Mammary epithelial cell (primary cell): ENCODE results near the gene RSAD2.

Experiments
- CTCF ChIP-seq, 2 donors: IDR thresholded peaks in 1 of 2; conservative IDR thresholded peaks in 1 of 2; 2 replicates each; pipeline ENCODE4 v1.5.1; 2011 to 2012; ENCODE audit warnings: inconsistent platforms in 2 of 2, low read length in 2 of 2, mild to moderate bottlenecking in 2 of 2, control low read depth in 1 of 2, low read depth in 1 of 2; ENCODE audit not compliant: insufficient read depth in 1 of 2; ENCODE audit errors: extremely low read depth in 1 of 2
- EZH2 ChIP-seq: IDR thresholded peaks from 2 replicates; pipeline ENCODE4 v1.6.1; 2012; ENCODE audit warnings: low read length, inconsistent platforms, borderline replicate concordance

DNA sequence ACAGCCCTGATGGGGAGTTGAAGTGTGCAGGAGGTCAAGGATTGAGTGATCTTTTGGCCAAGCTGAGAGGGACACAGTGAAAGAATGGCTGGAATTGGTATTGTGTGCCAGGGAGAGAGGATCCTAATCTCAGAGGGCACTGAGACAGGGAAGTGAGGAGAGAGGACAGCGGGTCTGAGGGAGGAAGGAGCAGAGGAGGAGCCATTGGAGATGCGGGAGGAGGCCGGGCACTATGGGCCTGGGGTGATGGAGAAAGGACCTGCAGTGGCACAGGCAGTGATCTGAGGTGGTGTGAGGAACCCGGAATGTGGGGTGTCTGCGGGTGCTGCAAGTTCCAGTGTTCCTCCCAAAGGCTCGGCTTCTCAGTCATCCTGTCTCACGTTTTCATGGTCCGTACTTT, 66.4 kb downstream of the RSAD2 start:
- TF ChIP-seq CTCF (conservative IDR thresholded peaks at IDR 0.05 in 1 of 2, IDR thresholded peaks at IDR 0.05 in 1 of 2; ENCODE audit: extremely low read depth in 1 of 2, insufficient read depth in 1 of 2, low read depth in 1 of 2, low read length in 2 of 2) (no peak), EZH2 (no peak)
